K562 (cell line): ENCODE results near the gene XPO4. TPM values are rescaled to one million over a fixed set of nuclear protein-coding genes. Genes with fewer than 3 reads are reported as not detected.

Source experiments
- CBFA2T2 ChIP-seq: fragments of 450-650 bp; conservative IDR thresholded peaks from 2 replicates; pipeline ENCODE4 v1.6.1; 2017; ENCODE audit warnings: mild to moderate bottlenecking
- EP300 ChIP-seq: IDR thresholded peaks from 2 replicates; pipeline ENCODE4 v1.6.1; 2012; ENCODE audit warnings: low read length, improper control_type of control experiment
- EP400 ChIP-seq: fragments of 450-650 bp; IDR thresholded peaks from 2 replicates; pipeline ENCODE4 v1.6.1; 2017; ENCODE audit warnings: antibody characterized with exemption, mild to moderate bottlenecking, moderate library complexity
- FOXO4 ChIP-seq: fragments of 450-650 bp; formaldehyde crosslinking; IDR thresholded peaks from 2 replicates; pipeline ENCODE4 v1.4.0; 2020; ENCODE audit warnings: mild to moderate bottlenecking, moderate library complexity
- GATAD2B ChIP-seq: fragments of 450-650 bp; IDR thresholded peaks from 2 replicates; pipeline ENCODE4 v1.6.1; 2017; ENCODE audit warnings: mild to moderate bottlenecking, borderline replicate concordance
- GTF3C2 ChIP-seq: IDR thresholded peaks from 3 replicates; pipeline ENCODE4 v1.6.1; 2011; ENCODE audit warnings: borderline replicate concordance, mild to moderate bottlenecking, moderate library complexity; ENCODE audit not compliant: insufficient read length; ENCODE audit errors: extremely low read depth
- HNRNPK ChIP-seq: fragments of 200-400 bp; formaldehyde crosslinking; IDR thresholded peaks from one replicate; pipeline ENCODE4 v1.6.1; 2018; ENCODE audit warnings: mild to moderate bottlenecking, low read depth, low read length; ENCODE audit not compliant: poor library complexity, severe bottlenecking
- MBD2 ChIP-seq: sonication (generic); IDR thresholded peaks from 2 replicates; pipeline ENCODE4 v1.6.1; 2016; ENCODE audit warnings: low read depth, borderline replicate concordance
- MYC ChIP-seq, 2 experiments: fragments of 250-450 bp in 1 of 2; sonication (Bioruptor Pico) in 1 of 2; IDR thresholded peaks; 2 replicates each; pipeline versions ENCODE4 v1.5.1 to v1.6.1; 2012 to 2021; ENCODE audit warnings: low read depth in 2 of 2, borderline replicate concordance in 1 of 2, improper control_type of control experiment in 1 of 2, low read length in 1 of 2, mild to moderate bottlenecking in 1 of 2, moderate library complexity in 1 of 2
- POU5F1 ChIP-seq: fragments of 150-350 bp; IDR thresholded peaks from 2 replicates; pipeline ENCODE4 v1.6.1; 2014; ENCODE audit warnings: borderline replicate concordance, low read length, low read depth, mild to moderate bottlenecking; ENCODE audit not compliant: partially characterized antibody
- SMARCA4 ChIP-seq: fragments of 450-650 bp; IDR thresholded peaks from 2 replicates; pipeline ENCODE4 v1.6.1; 2016
- SPI1 ChIP-seq: IDR thresholded peaks from 2 replicates; pipeline ENCODE4 v1.6.1; 2011; ENCODE audit warnings: low read depth, low read length, control low read depth, borderline replicate concordance
- SRSF1 ChIP-seq: fragments of 200-400 bp; formaldehyde crosslinking; IDR thresholded peaks from 2 replicates; pipeline ENCODE4 v1.6.1; 2017; ENCODE audit warnings: mild to moderate bottlenecking, low read depth, low read length, moderate library complexity
- TGIF2 ChIP-seq: sonication (generic); formaldehyde crosslinking; IDR thresholded peaks from 2 replicates; pipeline ENCODE4 v1.8.1; 2022; ENCODE audit warnings: mild to moderate bottlenecking, missing genetic modification reagents, moderate library complexity
- THRAP3 ChIP-seq: fragments of 450-650 bp; IDR thresholded peaks from 2 replicates; pipeline ENCODE4 v1.6.1; 2016; ENCODE audit warnings: mild to moderate bottlenecking, inconsistent platforms, borderline replicate concordance
- XRCC5 ChIP-seq: fragments of 200-400 bp; formaldehyde crosslinking; IDR thresholded peaks from 2 replicates; pipeline ENCODE4 v1.6.1; 2017; ENCODE audit warnings: low read depth, mild to moderate bottlenecking, low read length
- ZBTB7A ChIP-seq: IDR thresholded peaks from 2 replicates; pipeline ENCODE4 v1.6.1; 2011; ENCODE audit warnings: low read depth, mild to moderate bottlenecking, low read length, moderate library complexity, borderline replicate concordance; ENCODE audit not compliant: control insufficient read depth
- ZNF586 ChIP-seq: fragments of 450-650 bp; formaldehyde crosslinking; conservative IDR thresholded peaks from 2 replicates; pipeline ENCODE4 v1.4.0; 2020; ENCODE audit warnings: mild to moderate bottlenecking, moderate library complexity
- ZNF639 ChIP-seq, 2 experiments: fragments of 200-800 bp in 1 of 2; sonication (Bioruptor generic) in 1 of 2; sonication (generic) in 1 of 2; formaldehyde crosslinking in 1 of 2; IDR thresholded peaks in 1 of 2; conservative IDR thresholded peaks in 1 of 2; 2 replicates each; pipeline versions ENCODE4 v1.5.0 to v1.6.1; 2016 to 2020; ENCODE audit warnings: missing compliant biosample characterization in 1 of 2, missing genetic modification characterization in 1 of 2, missing genetic modification reagents in 1 of 2
- polyA plus RNA-seq, 8 experiments: library from polyadenylated mRNA; depleted of rRNA in 4 of 8; stranded (reverse) in 5 of 8; unstranded in 3 of 8; fragments of >200 nt; fragmentation: Nextera tagmentation in 2 of 8; fragmentation: Illumina TruSeq in 1 of 8; extraction: Ambion mirVana in 2 of 8; extraction: Trizol in 1 of 8; gene quantifications; 2 replicates each; pipeline versions ENCODE4 v1.2.1 to v1.2.3, GENCODE V29; 2011 to 2014; ENCODE audit warnings: inconsistent platforms in 1 of 8, missing spikeins in 1 of 8
- total RNA-seq, 7 experiments: library from RNA; depleted of rRNA in 6 of 7; stranded (reverse); fragments of >200 nt in 6 of 7; fragmentation: Illumina TruSeq in 2 of 7; extraction: Trizol in 2 of 7; gene quantifications; 2 replicates each; pipeline versions ENCODE4 v1.2.1 to v1.2.3, GENCODE V29; 2011 to 2021; ENCODE audit warnings: low replicate concordance in 1 of 7
- TF ChIP-seq, protein P1 (sequence below): fragments of 450-650 bp; IDR thresholded peaks from 2 replicates; pipeline ENCODE4 v1.6.1; 2016; ENCODE audit warnings: low read depth, mild to moderate bottlenecking, moderate library complexity

The XPO4 gene
- total and polyA plus RNA-seq, 9 of the 15 experiments (the other 6 are each of a cell fraction or from before 2014, with no cell fraction given): 5.5 to 25.1 (median 17.5) TPM

DNA sequence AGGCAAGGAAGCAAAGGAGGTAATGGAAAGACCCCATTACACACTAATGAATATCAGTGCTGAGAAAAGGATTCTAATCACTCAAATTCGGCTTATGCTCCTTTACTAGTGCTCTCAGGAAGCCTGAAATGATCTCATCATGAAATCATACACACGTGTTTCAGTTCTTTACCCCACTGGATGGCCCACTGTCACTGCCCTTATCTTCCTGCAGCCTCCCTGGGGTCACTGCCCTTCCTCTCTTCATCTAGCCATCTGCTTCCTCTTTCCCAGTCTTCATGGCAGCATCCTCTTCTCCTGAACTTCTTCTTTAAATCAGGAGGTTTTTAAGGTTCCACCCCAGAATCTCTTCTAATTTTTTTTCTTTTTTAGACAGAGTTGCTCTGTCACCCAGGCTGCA, 100.8 kb downstream of the XPO4 start (continued):
- TF ChIP-seq GTF3C2: no peak
- no peak for TF ChIP-seq XRCC5
- TF ChIP-seq FOXO4: no peak
- no peak for TF ChIP-seq ZNF586 (CRISPR knock-in tag)
- TF ChIP-seq THRAP3: no peak
- peak; percentile 29; the same call in 1 of the 2 replicates for TF ChIP-seq MYC (IDR thresholded peaks at IDR 0.05; ENCODE audit: low read depth, low read length)
- no peak for TF ChIP-seq MYC (CRISPR knock-in tag; IDR thresholded peaks at IDR 0.05; ENCODE audit: borderline replicate concordance, low read depth)
- no peak for TF ChIP-seq GATAD2B
- peak; percentile 40 for TF ChIP-seq CBFA2T2
- TF ChIP-seq EP400: 0 out of 2 replicates have a peak, but pooled peaks have one; percentile 33
- peak; percentile 35; the same call in 1 of the 2 replicates for TF ChIP-seq EP300
- no peak for TF ChIP-seq ZNF639 (CRISPR knock-in tag; conservative IDR thresholded peaks at IDR 0.05 in 1 of 2, IDR thresholded peaks at IDR 0.05 in 1 of 2)
- no peak for TF ChIP-seq SRSF1
- TF ChIP-seq HNRNPK: no peak
- TF ChIP-seq, protein P1, sequence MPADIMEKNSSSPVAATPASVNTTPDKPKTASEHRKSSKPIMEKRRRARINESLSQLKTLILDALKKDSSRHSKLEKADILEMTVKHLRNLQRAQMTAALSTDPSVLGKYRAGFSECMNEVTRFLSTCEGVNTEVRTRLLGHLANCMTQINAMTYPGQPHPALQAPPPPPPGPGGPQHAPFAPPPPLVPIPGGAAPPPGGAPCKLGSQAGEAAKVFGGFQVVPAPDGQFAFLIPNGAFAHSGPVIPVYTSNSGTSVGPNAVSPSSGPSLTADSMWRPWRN: no peak
- TF ChIP-seq ZBTB7A: no peak
- TF ChIP-seq SPI1: peak; percentile 63; the same call in 1 of the 2 replicates
- TF ChIP-seq SMARCA4: peak; percentile 64; the same call in 1 of the 2 replicates
- no peak for TF ChIP-seq MBD2
- no peak for TF ChIP-seq TGIF2 (CRISPR knock-in tag)
- TF ChIP-seq POU5F1: no peak
